Amniotic stem cell (primary cell): ENCODE measurements around the gene C21orf91.

Experiments used
- DNase-seq: peaks from one replicate; lab custom pipeline; 2025; lab: John Stamatoyannopoulos, UW

C21orf91 gene

DNA sequence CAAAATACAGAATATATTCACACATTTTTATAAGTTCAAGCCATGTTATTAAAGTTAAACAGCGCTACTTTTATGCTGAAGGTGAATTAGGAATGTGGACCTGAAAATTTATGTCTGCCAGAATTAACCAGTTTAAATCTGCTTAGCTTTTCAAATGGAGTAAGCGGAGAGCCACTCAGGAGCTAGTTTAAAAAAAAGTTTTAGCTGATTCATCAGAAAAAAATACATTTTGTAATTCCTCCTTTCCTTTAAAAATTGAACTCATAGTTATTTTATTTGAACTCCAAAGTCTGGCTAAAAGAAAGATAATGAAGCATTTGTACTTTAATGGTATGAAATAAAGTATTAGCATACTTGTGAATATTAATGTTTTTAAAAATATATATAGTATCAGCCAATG is 21.2 kb downstream of the C21orf91 start:
- DNase-seq = no peak

DNA sequence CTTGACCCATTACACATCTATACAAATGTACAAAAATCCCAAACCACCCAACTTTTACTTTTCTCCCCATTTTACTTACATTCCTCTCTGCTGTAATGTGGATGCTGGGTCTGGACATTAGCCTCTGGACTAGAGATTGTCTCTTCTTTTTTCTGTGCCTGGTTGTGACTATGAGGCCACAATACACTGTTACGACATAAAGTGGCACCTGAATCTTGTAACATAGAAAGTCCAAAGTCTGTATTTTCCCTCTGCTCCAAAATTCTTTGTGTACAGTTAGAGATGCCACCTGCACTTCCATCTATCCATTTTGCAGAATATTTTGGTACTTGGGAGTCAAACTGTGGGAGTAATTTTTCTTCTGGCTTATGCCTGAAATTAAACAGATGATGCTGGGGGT is 22.7 kb downstream of the C21orf91 start:
- DNase-seq = no peak

DNA sequence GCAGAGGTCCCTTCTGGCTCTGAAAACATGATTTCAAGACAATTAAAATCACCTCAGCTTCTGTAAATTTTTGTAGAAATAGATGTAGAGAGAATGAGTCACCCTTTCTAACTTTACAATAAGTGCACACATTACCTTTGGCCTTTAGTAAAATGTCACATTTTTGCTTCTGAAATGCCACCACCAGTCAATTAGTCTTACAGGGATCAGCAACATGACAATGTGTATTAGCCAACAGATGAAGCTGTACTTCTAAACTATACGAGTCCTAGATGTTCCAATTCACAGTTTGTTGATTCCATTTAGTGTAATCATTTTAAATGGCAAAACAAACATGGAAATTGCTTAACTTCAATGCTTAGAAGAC is 23.1 kb downstream of the C21orf91 start:
- DNase-seq = no peak

DNA sequence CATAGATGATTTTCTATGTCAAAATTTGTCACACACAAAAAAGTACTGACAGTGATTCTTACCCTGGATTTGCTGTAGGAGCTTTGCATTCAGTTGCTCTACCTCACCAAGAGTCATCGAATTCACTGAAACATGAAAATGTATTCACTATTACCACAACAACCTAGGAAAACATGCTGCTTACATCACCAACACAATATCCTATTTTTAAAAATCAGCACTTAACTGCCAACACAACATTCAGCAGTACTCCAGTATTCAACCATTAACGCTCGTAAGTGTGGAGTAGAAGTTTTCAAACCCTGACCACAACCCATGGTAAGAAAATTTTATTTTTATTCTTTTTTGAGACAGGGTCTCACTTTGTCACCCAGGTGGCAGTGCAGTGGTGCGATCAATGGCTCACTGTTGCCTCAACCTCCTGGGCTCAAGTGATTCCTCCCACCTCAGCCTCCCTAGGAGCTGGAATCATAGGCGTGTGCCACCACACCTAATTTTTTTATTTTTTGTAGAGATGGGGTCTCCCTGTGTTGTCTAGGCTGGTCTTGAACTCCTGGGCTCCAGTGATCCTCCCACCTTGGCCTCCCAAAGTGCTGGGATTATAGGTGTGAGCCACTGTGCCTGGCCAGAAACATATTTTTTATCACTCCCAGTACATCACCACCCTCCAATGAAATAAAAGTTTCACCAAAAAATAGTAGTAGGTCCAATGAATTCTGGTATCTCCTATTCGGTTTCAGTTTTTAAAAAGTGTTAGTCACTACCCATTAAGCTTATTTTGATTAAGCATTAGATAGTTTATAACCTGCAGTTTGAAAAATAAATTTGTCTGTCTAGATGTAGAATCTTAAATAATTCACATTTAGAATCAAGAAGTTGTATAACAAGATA is 23.8 kb downstream of the C21orf91 start:
- no peak for DNase-seq

DNA sequence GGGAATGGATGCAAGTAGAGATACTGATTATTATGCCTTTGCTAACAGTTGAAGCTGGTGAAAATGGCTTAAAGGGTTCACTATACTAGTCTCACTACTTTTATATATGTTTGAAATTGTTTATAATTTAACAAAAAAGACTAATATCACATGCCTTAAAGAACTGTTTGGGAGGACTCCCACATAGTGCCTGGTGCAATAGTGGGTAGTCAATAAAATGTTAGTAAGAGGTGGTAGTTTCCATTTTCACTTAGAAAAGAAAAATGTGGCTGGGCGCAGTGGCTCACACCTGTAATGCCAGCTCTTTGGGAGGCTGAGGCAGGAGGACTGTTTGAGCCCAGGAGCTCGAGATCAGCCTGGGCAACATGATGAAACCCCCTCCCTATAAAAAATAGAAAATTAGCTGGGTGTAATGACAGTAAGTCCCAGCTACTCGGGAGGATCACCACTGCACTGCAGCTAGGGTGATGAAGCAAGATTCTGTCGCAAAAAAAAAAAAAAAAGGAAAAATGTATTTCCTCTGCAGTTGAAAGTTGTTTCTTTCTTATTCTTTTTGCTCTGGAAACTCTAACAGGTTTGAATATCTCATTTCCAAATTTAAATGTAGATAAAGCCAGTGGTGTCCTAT is 24.5 kb downstream of the C21orf91 start:
- no peak for DNase-seq

DNA sequence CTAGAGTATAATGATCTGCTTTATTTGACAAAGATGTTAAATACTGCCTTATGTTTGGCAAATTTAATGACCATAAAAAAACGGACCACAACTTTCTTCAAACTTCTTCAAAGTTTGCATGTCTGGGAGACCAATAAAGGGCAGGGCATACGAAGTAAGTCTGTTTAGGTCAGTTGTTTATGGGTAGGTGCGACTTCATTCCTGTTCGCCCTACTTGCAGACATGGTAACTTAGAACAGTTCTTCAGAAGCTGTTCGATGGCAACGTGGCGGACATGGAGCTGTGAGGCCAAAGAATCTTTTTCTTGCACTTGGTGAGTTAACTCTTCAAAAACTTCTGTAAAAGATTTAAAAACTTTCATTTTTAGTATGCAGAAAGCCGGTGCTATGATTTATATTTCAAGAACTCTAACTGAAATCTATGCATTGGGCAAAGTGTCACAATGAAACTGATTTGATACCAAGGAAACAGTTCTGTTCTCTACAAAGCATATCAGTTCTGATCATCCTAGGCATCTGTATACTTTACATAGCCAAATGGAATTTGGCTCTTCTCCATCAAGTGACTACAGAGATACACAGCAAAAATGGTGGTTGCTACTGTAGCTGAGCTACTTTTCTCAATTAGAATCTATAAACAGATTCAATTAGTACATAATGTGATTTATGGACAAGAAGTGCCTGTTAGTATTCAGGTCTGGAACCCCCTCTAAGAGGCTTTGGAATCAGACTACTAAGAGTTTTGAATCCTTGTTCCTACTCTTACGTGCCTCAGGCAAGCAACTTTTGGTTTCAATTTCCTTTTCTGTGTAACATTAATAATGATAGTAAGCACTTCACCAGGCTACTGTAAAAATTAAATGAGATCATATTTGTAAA is 25.7 kb downstream of the C21orf91 start:
- DNase-seq = no peak

DNA sequence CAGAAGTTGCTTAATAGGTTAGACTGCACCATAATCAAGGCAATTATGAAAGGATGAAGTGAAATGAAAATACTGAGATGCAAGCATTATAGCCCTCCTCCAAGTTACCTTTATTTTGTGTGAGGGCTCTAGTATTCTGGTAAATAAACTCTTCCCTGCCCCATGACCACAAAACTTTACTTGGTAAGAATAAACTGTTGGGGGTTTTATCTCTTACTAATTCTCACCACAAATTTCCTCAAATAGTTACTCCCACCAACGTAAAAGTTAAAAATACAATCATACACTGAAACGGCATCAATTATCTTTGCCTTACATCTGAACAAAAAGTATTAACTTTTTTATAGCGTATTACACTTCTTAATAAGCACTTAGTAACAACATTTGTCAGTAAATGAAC is 29.5 kb downstream of the C21orf91 start:
- no peak for DNase-seq

DNA sequence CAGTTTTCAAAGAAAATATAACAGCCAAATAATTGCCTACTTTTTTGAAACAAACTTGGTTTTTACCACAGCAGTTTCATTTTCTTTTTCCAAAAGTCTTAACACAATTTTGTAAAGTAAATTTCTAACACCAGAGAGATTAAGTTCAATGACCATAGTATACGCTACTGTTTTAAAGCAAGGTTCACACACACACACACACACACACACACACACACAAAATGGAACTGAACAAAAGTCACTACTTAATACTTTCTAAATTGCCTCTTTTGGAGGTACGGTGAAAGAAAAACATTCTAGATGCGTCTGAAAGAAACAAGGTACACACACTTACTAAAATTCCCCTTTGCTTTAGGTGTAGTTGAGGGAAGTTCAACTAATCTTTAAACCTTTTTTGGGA is 30.1 kb downstream of the C21orf91 start:
- no peak for DNase-seq

DNA sequence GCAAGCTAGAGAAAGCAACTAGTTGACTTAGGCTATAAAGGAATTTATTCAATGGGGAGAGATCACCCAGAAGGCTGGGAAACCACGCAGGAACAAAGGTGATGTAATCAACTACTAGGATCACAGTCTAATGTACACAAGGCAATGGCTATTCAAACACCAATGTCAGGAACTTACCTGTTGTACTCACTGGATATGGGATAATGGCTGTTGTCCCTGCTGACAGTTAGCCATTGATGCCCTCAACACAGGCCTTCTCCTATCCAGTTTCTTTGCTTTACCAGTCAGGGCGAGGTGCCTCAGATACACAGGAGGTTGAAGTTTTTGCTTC is 32.3 kb downstream of the C21orf91 start:
- DNase-seq = no peak

DNA sequence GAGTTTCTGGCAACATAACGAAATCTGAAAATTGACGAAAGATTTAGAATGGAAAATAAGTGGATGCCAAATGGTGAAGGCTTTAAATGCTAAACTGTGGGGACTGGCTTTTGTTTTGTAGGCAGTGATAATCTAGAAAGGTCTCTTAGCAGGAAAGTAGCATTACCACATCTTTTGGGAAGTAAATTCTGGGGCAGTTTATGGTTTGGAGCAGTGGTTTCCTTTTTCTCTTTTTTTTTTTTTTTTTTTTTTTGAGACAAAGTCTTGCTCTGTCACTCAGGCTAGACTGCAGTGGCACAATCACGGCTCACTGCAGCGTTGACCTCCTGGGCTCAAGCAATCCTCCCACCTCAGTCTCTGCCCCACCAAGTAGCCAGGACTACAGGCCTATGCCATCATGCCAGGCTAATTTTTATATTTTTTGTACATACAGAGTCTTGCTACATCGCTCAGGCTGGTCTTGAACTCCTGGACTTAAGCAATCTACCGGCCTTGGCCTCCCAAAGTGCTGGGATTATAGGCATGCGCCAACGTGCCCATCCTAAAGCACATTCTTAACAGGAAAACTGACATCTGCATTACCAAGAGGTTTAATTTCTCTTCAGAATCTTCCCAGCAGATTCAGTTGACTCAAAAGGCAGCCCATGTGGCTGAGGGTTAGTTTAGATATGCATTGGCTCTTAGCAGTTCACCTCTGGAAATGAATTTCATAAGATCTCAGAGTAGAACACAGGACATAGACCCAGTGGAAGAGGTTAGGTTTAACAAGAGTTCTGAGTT is 32.9 kb downstream of the C21orf91 start:
- DNase-seq = no peak

DNA sequence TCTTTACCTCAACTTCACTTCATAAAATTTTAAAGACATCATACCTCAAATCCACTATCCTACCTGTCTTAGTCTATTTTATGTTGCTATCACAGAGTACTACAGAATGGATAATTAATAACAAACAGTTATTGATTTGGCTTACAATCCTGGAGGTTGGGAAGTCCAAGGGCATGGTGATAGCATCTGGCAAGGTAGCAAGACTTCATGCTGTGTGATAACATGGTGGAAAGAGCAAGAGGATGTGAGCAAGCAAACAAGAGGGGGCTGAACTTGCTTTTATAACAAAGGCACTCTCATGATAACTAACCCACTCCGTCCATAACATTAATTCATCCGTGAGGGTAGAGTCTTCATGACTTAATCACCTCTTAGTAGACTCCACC is 33.8 kb downstream of the C21orf91 start:
- no peak for DNase-seq

DNA sequence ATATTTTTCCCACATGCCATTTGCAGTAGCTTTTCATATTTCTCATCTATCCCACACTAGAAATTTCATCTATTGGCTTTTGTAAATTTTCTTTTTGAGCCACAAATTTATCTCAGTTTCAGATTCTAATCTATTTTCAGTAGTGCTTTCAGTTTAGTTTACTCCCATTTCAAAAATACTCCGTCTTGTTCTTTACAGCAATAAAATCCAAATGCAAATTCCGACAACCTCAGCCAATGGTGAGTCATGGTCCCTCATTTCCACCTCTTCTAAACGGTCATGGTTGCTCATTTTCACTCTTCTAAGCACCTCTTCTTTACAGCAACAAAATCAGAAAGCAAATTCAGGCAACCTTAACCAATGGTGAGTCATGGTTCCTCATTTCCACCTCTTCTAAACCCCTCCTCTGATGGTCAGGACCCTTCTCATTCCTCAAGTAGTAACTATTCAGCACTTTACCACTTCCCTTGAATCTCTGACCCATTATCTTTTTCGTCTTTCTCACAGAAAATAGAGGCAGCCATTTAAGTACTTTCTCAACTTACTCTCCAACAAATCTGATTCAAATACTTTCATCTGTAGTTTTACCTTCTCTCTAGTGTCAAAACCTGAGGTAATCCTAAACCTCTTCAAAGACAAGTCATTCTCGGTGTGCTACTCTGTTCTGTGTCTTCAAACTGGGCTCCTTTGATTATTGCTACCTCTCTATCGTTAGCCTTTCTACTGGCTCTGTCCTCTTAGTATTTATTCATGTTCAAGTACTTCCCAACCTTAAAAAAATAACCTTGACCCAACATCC is 34.4 kb downstream of the C21orf91 start:
- DNase-seq = no peak

DNA sequence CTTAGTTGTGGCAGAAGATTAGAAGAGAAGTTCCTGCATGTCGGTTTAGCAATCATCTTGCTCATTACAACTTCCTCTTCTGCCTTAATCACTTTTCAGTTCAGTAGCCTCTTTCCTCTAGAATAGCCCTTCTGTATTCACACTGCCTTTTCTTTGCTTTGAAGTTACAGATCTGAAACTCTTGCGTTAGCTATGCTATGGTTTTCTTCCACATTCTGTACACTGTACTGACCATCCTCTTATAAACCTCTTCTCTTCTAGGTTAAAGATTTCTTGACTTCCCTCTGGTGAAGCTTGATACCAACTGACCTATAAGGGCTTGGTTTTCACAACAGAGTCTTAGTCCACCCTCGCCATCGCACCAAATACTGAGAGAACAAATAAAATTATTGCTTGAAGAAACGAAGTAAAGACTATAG is 35.0 kb downstream of the C21orf91 start:
- DNase-seq = no peak

DNA sequence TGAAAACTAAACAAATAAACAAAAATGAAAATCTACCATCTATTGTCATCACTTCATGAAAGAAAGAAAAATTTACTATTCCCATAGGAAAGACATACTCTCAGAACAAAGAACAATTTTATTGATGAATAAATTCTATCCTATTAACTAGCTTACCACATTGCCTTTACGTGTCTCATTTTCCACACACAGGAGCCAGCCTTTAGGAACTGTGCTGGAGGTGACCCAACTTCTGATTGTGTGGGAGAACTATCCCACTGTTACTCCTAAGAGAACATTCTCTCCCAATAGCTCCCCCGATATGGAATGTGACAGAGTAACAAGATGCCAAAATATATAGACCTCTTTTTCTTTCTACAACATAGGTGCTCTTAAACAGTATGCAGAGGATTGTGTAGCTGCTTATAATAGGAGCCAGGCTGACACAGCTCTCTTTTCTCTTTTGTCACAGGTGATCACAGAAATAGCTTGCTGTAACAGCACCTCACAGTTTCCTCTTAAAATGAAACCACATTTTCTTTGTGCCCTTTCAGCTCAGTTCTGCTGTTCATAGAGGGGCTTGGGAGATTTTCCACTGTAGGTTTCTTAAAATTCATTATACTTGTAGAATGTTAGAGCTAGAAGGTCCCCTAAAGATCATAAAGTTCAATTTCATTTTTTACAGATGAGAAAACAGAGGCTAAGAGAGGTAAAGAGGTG is 35.5 kb downstream of the C21orf91 start:
- DNase-seq = no peak

DNA sequence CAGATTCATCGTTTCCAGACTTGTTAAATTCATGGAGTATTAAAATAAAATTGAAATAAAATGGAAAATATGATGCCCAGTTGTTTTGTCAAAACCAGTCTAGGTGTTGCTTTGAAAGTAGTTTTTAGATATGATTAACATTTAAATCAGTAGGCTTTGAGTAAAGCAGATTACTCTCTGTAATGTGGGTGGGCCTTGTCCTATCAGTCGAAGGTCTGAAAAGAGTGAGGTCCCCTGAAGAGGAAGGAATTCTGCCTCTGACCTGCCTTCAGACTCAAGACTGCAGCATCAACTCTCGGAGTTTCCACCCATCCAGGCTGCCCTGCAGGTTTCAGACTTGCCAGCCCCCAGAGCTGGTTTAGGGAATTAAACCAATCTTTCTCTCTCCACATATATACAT is 36.2 kb downstream of the C21orf91 start:
- no peak for DNase-seq

DNA sequence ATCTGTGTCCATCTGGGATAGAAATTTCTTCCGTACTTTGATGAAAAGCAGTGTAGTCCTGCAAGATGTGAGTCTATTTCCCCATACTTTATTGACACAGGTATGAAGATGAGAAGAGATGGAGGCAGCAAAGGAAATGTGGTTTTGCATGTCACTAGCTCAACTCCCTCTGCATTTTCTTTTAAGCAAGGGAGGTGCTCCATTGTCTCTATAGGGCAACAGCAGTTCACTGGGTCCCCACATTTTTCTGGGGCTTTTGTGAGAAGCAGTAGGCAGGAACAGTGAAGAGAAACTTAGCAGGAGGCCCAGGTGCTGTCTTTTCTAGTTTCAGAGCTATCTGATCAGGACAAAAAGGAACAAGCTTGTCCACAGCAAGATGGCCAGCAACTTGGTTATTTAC is 37.1 kb downstream of the C21orf91 start:
- DNase-seq = no peak

DNA sequence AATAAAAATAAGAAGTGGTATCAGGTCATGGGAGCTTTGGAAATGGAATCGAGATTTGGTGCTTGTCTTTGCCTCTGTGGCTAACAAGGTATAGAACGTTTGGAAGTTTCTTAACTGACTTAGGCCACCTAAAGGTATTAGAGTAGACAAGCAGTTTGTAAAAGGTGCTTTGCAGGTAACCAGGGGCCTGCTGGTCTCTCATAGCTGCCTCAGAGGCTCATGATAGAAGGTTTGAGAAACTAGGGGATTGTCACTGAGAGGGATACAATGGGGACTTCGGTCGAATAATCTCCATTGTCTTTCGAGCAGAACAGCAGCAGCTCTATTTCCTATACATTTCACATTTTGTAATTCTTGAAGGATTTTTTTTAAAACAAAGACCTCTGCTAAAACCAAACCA is 37.6 kb downstream of the C21orf91 start:
- DNase-seq = no peak

DNA sequence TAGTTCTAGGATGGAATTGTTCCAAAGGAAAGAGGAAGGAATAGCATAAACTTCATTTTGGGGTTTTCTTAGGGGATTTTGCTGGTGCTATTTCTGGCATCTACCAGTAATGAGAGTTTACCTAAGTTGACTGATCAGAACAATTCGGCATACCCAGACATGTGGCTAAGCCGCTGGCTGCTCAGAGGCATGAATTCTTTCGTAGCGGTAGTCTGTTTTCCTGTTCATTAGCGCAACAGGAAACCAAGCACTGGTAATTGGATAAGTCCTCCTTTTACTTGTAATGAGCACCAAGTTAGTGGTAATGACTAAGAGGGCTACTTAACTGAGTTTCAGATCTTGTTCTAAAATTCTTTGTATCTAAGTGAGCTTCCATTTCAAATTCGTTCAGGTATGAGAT is 38.6 kb downstream of the C21orf91 start:
- no peak for DNase-seq

DNA sequence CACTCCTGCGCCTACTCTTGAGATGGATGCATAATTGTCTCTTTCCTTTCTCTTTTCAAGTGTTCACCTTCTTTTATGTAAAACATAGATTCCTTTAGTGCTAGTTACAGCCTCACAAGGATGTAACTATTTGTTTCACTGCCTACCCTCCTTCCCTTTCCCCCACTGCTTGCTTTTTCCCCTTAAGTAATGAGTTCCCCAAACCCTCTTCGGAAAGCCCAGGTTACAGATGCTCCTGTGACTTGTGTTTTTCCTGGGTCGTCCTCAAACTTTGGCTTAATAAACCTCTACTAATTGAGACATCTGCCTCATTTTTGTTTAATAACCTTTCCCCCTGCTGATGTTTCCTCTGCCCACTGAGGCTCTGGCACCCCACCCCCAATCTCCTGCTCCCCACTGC is 39.2 kb downstream of the C21orf91 start:
- no peak for DNase-seq

DNA sequence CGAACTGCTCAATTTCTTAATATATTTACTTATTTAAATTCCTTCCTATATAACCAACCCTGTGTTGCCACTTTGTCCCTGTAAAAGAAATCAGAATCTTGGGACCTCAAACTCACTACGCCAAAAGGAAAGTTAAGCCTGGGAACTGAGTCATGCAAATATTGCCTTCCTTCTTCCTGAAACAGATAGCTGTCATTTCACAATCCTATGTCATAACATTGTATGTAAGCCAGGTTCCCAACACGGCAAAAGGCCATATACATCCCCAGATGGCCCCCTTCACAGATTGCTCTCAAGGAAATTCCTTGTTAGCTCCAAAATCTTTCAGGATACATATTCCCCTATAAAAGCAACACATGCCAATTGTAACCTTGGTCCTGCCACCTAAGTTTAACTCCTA is 39.7 kb downstream of the C21orf91 start:
- no peak for DNase-seq
